ENCODE results near the gene TRIP13. TPM values are rescaled to one million over a fixed set of nuclear protein-coding genes. Genes with fewer than 3 reads are reported as not detected.
"Not testable (repeated sequence)": the region's sequence is repeated elsewhere in the genome, so short reads cannot be mapped to it uniquely, and the experiment has no call there.

TRIP13 gene
- total and polyA plus RNA-seq, 2 experiments from 2014 or later: 10.4 to 12.4 TPM

- Histone ChIP-seq H3K27ac (no peak overlapping the region), H3K4me1 (ENCODE audit: low read depth) (no peaks in the 10 kb centered on the region), H3K27me3 (no peaks in the 10 kb centered on the region), H3K9me3 (ENCODE audit: low read depth) (no peaks in the 10 kb centered on the region), H3K4me3 (no peak overlapping the region), H3K36me3 (peaks cover 25% of the 10 kb centered on the region)
- no peak for TF ChIP-seq CTCF (IDR thresholded peaks at IDR 0.05; ENCODE audit: low read depth, low read length)
- no peak for DNase-seq (ENCODE audit: low read depth in 1 of 2, low spot score in 1 of 2)
These were observed 16.0 kb upstream of the TRIP13 start for GRCh38 chr5:876398-877365.

GRCh38 chr5:878125-878524, 14.6 kb upstream of the TRIP13 start:
- H3K4me3 ChIP-seq: no peak overlapping the region
- TF ChIP-seq CTCF (IDR thresholded peaks at IDR 0.05; ENCODE audit: low read depth, low read length): no peak
- H3K4me1 ChIP-seq (ENCODE audit: low read depth): no peaks in the 10 kb centered on the region
- no peak overlapping the region for H3K27ac ChIP-seq
- no peak for DNase-seq (ENCODE audit: low read depth in 1 of 2, low spot score in 1 of 2)
- H3K9me3 ChIP-seq (ENCODE audit: low read depth): no peaks in the 10 kb centered on the region
- H3K27me3 ChIP-seq: no peaks in the 10 kb centered on the region
- peaks cover 26% of the 10 kb centered on the region for H3K36me3 ChIP-seq

DNA sequence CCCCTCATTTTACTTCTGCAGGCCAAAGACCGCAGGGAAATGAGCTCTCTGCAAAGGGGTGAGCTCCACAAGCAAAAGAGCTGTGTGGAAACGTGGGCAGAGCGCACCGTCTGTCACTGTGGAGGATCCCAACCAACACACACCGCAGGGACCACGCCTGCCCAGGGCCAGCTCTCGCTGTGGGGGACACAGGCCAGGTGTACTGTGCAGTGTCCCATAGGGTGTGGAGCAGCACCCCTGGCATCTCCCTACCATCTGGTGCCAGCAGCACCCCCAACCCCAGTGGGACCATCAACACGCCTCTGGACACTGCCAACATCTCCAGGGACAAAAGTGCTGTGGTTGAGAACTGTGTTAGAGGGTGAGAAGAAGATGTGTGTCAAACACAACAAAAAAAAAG, 14.0 kb upstream of the TRIP13 start:
- H3K27me3 ChIP-seq; DNase-seq (ENCODE audit: low read depth in 1 of 2, low spot score in 1 of 2); H3K4me3 ChIP-seq; H3K27ac ChIP-seq; H3K4me1 ChIP-seq (ENCODE audit: low read depth); H3K9me3 ChIP-seq (ENCODE audit: low read depth): not testable (repeated sequence)
- peaks cover 31% of the 10 kb centered on the region for H3K36me3 ChIP-seq

DNA sequence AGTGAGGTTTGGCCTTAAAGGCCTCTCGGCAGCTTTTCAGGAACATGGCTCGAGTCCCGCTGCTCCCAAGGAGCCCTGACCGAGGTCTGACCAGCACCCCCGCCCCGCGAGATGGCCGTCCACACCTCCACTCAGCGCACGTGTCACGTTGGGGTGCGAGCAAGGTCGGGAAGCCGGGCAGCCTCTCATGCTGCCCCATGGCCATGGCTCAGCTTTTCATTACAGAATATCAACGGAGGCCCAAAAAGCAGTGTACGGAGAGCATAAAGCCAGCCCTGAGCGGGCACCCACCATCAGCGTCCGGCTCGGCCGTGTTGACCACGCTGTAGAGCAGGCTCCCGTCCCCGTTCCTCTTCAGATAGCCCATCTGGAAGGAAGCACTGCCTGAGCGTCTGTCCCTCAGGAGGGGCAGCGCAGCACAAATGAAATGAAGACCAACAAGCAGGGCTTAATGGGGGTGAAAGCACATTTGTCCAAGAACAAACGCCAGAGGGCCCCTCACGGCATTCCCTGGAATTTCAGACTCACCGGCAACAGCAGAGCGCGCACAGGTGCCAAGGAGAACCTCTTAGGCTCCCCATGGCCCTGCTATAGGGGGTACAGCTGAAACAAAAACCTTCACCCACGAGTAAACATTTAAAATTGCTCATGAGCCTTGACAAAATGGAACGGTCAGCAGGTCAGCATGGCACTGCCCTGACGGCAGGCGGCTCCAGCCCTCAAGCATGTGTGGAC, 11.7 kb upstream of the TRIP13 start:
- no peak for DNase-seq (ENCODE audit: low read depth in 1 of 2, low spot score in 1 of 2)

GRCh38 chr5:881551-881935, 11.1 kb upstream of the TRIP13 start:
- DNase-seq (ENCODE audit: low read depth in 1 of 2, low spot score in 1 of 2): no peak
- Histone ChIP-seq H3K27me3 (no peaks in the 10 kb centered on the region), H3K4me1 (ENCODE audit: low read depth) (no peaks in the 10 kb centered on the region), H3K27ac (no peak overlapping the region), H3K9me3 (ENCODE audit: low read depth) (no peaks in the 10 kb centered on the region), H3K4me3 (no peak overlapping the region), H3K36me3 (peaks cover 38% of the 10 kb centered on the region)
- TF ChIP-seq CTCF (IDR thresholded peaks at IDR 0.05; ENCODE audit: low read depth, low read length): no peak

More for the DNA sequence above, 11.7 kb upstream of the TRIP13 start:
- H3K27ac ChIP-seq: no peak overlapping the region
- H3K9me3 ChIP-seq (ENCODE audit: low read depth): no peaks in the 10 kb centered on the region
- peaks cover 35% of the 10 kb centered on the region for H3K36me3 ChIP-seq
- no peak for TF ChIP-seq CTCF (IDR thresholded peaks at IDR 0.05; ENCODE audit: low read depth, low read length)
- no peaks in the 10 kb centered on the region for H3K27me3 ChIP-seq
- no peak overlapping the region for H3K4me3 ChIP-seq
- no peaks in the 10 kb centered on the region for H3K4me1 ChIP-seq (ENCODE audit: low read depth)

All from cardiac muscle cell (in vitro differentiated cells and primary cell).